Suprapubic skin (tissue), 4 donors: ENCODE results near the gene SAG. TPM values are rescaled to one million over a fixed set of nuclear protein-coding genes. Genes with fewer than 3 reads are reported as not detected.

Experiments
- DNase-seq, 2 donors: peaks; one replicate each; pipeline ENCODE4 v3.0.0-alpha.2; 2019; ENCODE audit warnings: low spot score in 2 of 2
- H3K27ac ChIP-seq: fragments of 200-600 bp; sonication (generic); one replicate; pipeline ENCODE4 v1.5.1; 2019
- H3K27me3 ChIP-seq: fragments of 200-600 bp; sonication (generic); one replicate; pipeline ENCODE4 v1.5.1; 2019
- H3K36me3 ChIP-seq: fragments of 200-600 bp; sonication (generic); one replicate; pipeline ENCODE4 v1.5.1; 2019
- H3K4me1 ChIP-seq: fragments of 200-600 bp; sonication (generic); one replicate; pipeline ENCODE4 v1.5.1; 2019
- H3K4me3 ChIP-seq: fragments of 200-600 bp; sonication (generic); one replicate; pipeline ENCODE4 v1.5.1; 2019; ENCODE audit warnings: mild to moderate bottlenecking
- H3K9me3 ChIP-seq: fragments of 200-600 bp; sonication (generic); one replicate; pipeline ENCODE4 v1.5.1; 2019
- EP300 ChIP-seq: sonication (generic); formaldehyde crosslinking; IDR thresholded peaks from one replicate; pipeline ENCODE4 v1.6.1; 2017; ENCODE audit warnings: antibody characterized with exemption
- POLR2A ChIP-seq, 2 donors: fragments of 450-650 bp; IDR thresholded peaks; one replicate each; pipeline ENCODE4 v1.6.1; 2017; ENCODE audit warnings: antibody characterized with exemption in 2 of 2, mild to moderate bottlenecking in 2 of 2, moderate library complexity in 2 of 2
- POLR2AphosphoS5 ChIP-seq, 3 donors: sonication (generic); formaldehyde crosslinking; IDR thresholded peaks; one replicate each; pipeline ENCODE4 v1.6.1; 2017; ENCODE audit warnings: antibody characterized with exemption in 3 of 3
- WGBS: methylation state at CpG from one replicate; pipeline ENCODE4 v1.1.5; 2018; 5-methylcytosine and 5-hydroxymethylcytosine counted together
- total RNA-seq, 4 donors: library from RNA; depleted of rRNA; stranded (reverse); fragments of >200 nt; gene quantifications; one replicate each; pipeline ENCODE4 v1.1.0, GENCODE V29; 2016
- TF ChIP-seq, protein P1 (sequence below), 2 donors: fragments of 200-600 bp in 1 of 2; fragments of 450-650 bp in 1 of 2; sonication (generic) in 1 of 2; IDR thresholded peaks; one replicate each; pipeline ENCODE4 v1.5.1; 2016 to 2019; ENCODE audit warnings: antibody characterized with exemption in 2 of 2, mild to moderate bottlenecking in 1 of 2, moderate library complexity in 1 of 2

SAG gene
- not detected for total RNA-seq

DNA sequence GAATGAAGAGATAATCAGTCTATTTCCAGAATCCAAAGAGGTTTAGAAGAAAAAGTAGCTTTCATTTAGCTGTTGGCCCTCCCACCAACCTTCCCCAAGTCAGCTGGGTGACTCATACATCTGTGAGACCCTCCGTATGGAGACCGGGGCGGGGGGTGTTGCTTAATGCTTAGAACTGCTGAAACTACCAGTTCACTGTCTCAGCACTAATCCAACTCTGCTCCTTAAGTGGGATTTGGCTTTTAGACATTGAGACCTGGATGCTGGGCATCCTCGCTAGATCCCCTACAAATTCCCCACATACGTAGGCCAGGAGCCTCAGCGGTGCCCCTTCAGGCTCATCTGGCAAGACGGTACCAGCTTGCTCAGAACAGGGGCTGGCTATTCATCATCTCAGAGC lies at the start of gene SAG:
Gene SAG (plus strand): TSS at position 252 of the 400 bp plus-strand sequence. CDS start 1,374 bp downstream, outside the sequence.
- H3K27me3 ChIP-seq = no peaks in the 10 kb centered on the region
- H3K36me3 ChIP-seq = no peaks in the 10 kb centered on the region
- no peak within 1 kb of the TSS for H3K4me3 ChIP-seq
- H3K27ac ChIP-seq = no peak within 1 kb of the TSS
- no peaks in the 10 kb centered on the region for H3K9me3 ChIP-seq
- TF ChIP-seq POLR2A (IDR thresholded peaks at IDR 0.05) (no peak), EP300 (no peak), POLR2AphosphoS5 (IDR thresholded peaks at IDR 0.05) (no peak)
- TF ChIP-seq, protein P1, sequence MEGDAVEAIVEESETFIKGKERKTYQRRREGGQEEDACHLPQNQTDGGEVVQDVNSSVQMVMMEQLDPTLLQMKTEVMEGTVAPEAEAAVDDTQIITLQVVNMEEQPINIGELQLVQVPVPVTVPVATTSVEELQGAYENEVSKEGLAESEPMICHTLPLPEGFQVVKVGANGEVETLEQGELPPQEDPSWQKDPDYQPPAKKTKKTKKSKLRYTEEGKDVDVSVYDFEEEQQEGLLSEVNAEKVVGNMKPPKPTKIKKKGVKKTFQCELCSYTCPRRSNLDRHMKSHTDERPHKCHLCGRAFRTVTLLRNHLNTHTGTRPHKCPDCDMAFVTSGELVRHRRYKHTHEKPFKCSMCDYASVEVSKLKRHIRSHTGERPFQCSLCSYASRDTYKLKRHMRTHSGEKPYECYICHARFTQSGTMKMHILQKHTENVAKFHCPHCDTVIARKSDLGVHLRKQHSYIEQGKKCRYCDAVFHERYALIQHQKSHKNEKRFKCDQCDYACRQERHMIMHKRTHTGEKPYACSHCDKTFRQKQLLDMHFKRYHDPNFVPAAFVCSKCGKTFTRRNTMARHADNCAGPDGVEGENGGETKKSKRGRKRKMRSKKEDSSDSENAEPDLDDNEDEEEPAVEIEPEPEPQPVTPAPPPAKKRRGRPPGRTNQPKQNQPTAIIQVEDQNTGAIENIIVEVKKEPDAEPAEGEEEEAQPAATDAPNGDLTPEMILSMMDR (IDR thresholded peaks at IDR 0.05) = no peak
- H3K4me1 ChIP-seq = no peaks in the 10 kb centered on the region
- WGBS = 45% methylated on average over 2 of the region's 7 CpGs
- no peak for DNase-seq

DNA sequence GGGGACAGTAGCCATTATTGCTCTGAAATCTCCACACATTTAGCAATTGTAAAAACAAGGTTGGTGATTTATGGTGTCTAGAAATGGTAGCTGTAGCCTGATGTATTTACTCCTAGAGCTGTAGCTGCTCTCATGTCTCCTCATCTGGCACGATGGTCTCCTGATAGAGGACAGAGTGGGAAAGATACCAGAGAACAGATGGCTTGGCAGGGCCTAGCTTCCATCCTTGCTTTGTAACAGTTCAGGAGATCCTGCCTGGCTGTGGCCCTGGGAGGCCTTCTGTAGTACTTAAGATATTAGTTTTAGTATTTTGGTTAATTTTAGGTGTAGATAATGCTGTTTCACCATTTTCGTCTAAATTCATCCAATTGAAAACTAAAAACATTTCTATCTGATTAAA lies 49.4 kb upstream of the SAG start:
- H3K27ac ChIP-seq = no peak overlapping the region
- no peak for DNase-seq
- H3K36me3 ChIP-seq = peaks cover 73% of the 10 kb centered on the region
- WGBS = 93% methylated on average over 2 of the region's 2 CpGs
- peaks cover 15% of the 10 kb centered on the region for H3K4me1 ChIP-seq
- H3K4me3 ChIP-seq = no peak overlapping the region
- TF ChIP-seq POLR2A (IDR thresholded peaks at IDR 0.05) (no peak), EP300 (no peak), POLR2AphosphoS5 (IDR thresholded peaks at IDR 0.05) (no peak)
- TF ChIP-seq, protein P1 (IDR thresholded peaks at IDR 0.05) = no peak
- H3K9me3 ChIP-seq = no peaks in the 10 kb centered on the region
- no peaks in the 10 kb centered on the region for H3K27me3 ChIP-seq

DNA sequence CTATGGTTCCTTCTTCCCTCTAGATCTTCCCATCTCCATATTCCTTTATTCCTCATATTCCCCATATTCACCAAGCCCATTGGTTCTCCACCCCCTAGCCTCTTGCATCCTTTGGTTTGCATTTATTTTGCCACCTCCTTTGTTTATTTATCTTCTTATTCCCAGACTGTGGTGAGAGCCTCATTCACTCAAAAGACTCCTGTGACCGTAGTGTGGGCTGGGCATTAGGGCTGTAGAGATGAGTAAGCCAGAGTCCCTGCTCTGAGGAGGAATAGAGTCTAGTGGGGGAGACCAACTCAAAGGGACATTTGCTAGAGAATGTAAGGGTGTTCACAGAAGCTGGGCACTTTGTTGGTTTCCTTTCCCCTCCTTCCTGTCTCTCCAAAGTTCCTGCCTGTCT lies 47.9 kb upstream of the SAG start:
- Histone ChIP-seq H3K4me3 (no peak overlapping the region), H3K36me3 (peaks cover 86% of the 10 kb centered on the region), H3K27me3 (no peaks in the 10 kb centered on the region), H3K27ac (no peak overlapping the region), H3K9me3 (no peaks in the 10 kb centered on the region), H3K4me1 (peaks cover under 1% of the 10 kb centered on the region)
- no peak for DNase-seq
- WGBS = 96% methylated on average over 1 of the region's 1 CpG
- TF ChIP-seq POLR2A (IDR thresholded peaks at IDR 0.05) (no peak), POLR2AphosphoS5 (IDR thresholded peaks at IDR 0.05) (no peak), EP300 (no peak)
- TF ChIP-seq, protein P1 (IDR thresholded peaks at IDR 0.05) = no peak

DNA sequence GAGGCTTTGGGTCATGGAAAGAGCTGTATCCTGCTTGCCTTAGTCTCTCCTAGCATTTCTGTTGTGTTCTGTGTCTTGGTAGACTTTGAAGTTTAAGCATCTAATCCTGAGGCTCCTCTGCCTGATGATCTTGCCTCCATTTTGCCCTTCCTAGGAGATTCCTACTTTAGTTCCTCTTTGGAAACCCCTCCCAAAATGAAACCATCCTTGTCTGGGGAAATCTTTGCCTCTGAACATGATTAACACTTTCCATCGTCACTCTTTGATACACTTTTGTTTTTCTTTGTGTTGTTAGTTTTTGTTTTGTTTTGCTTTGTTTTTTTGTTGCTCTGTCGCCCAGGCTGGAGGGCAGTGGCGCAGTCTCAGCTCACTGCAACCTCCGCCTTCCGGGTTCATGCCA lies 47.0 kb upstream of the SAG start:
- H3K9me3 ChIP-seq = no peaks in the 10 kb centered on the region
- no peak for DNase-seq
- H3K36me3 ChIP-seq = peaks cover 95% of the 10 kb centered on the region
- H3K27me3 ChIP-seq = no peaks in the 10 kb centered on the region
- H3K4me3 ChIP-seq = no peak overlapping the region
- no peaks in the 10 kb centered on the region for H3K4me1 ChIP-seq
- 90% methylated on average over 5 of the region's 5 CpGs for WGBS
- TF ChIP-seq, protein P1 (IDR thresholded peaks at IDR 0.05) = no peak
- TF ChIP-seq EP300 (no peak), POLR2A (IDR thresholded peaks at IDR 0.05) (no peak), POLR2AphosphoS5 (IDR thresholded peaks at IDR 0.05) (no peak)
- H3K27ac ChIP-seq = no peak overlapping the region

DNA sequence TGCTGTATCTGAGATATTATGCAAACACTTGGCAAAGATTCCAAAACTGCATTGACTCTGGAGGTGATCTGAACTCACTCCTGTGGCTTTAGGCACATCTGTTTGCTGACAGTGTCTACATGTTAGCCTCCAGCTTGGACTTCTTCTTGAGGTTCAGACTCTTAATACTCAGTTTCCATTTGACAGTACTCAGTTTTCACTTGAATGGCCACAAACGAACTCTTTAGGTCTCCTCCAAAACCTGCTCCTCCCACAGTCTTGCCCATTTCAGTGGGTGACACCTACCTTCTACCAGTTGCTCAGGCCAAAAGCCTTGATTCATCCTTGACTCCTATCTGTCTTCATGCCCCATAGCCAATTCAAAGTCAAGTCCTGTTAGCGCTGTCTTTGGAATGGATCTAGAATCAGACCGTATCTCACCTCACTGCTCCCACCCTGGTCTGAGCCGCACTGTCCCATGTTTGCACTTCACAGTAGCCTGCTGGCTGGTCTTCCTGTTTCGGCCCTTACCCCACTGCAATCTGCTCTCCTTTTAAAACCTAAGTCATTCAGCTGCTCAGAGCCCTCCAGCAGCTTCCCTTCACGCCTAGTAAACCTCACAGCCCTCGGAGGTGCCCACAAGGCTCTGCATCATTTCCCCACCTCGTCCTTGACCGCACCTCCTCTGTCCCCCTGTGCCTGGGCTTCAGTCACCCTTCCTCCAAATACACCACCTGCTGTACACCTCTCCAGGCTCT lies 45.6 kb upstream of the SAG start:
- TF ChIP-seq, protein P1 (IDR thresholded peaks at IDR 0.05) = no peak
- TF ChIP-seq POLR2A (IDR thresholded peaks at IDR 0.05) (no peak), POLR2AphosphoS5 (IDR thresholded peaks at IDR 0.05) (no peak)
- Histone ChIP-seq H3K27me3 (no peaks in the 10 kb centered on the region), H3K36me3 (peaks cover 99% of the 10 kb centered on the region), H3K4me3 (no peak overlapping the region), H3K9me3 (no peaks in the 10 kb centered on the region), H3K4me1 (no peaks in the 10 kb centered on the region), H3K27ac (no peak overlapping the region)
- DNase-seq = no peak
- WGBS = 92% methylated on average over 9 of the region's 9 CpGs
